ENCODE data around the gene RHBDF2. TPM values are rescaled to one million over a fixed set of nuclear protein-coding genes. Genes with fewer than 3 reads are reported as not detected.

RHBDF2 gene
- polyA plus RNA-seq, 1 donor (not counting 4 experiments of a cell fraction or from before 2014, with no cell fraction given): 14.9 TPM

- Histone ChIP-seq H3K27ac (ENCODE audit: control insufficient read depth, insufficient read depth, low read length) (no peak overlapping the region), H3K36me3 (ENCODE audit: control insufficient read depth in 2 of 2, extremely low read depth in 1 of 2, insufficient read depth in 2 of 2, low read length in 2 of 2) (no peaks in the 10 kb centered on the region), H3K27me3 (ENCODE audit: control insufficient read depth, extremely low read depth, insufficient read depth, low read length) (peaks cover 9% of the 10 kb centered on the region), H3K4me1 (ENCODE audit: control insufficient read depth, extremely low read depth, insufficient read depth, low read length) (no peaks in the 10 kb centered on the region), H3K4me2 (ENCODE audit: control insufficient read depth, extremely low read depth, insufficient read depth, low read depth, low read length) (no peak overlapping the region), H3K79me2 (ENCODE audit: control insufficient read depth, insufficient read depth, low read length) (no peaks in the 10 kb centered on the region), H2AFZ (ENCODE audit: control insufficient read depth, low read length) (no peak overlapping the region), H3K9me1 (ENCODE audit: control insufficient read depth, extremely low read depth, insufficient read depth, low read length) (no peaks in the 10 kb centered on the region), H3K9me3 (ENCODE audit: control insufficient read depth, low read depth, low read length) (no peaks in the 10 kb centered on the region), H3K4me3 (ENCODE audit: control insufficient read depth in 2 of 3, extremely low read depth in 1 of 3, insufficient read depth in 2 of 3, low read depth in 1 of 3, low read length in 3 of 3) (no peak overlapping the region), H3K9ac (ENCODE audit: control insufficient read depth, extremely low read depth, insufficient read depth, low read length) (no peak overlapping the region), H4K20me1 (ENCODE audit: control insufficient read depth, extremely low read depth, insufficient read depth, low read length) (no peaks in the 10 kb centered on the region)
- dilution Hi-C loops (cut with MboI; ENCODE audit: extremely low pct_ligation_motif_present, low sequenced_read_pairs): no loop called here
- DNase-seq (ENCODE audit: low read depth, low spot score) (no peak), FAIRE-seq (no peak)
- TF ChIP-seq, protein P1, sequence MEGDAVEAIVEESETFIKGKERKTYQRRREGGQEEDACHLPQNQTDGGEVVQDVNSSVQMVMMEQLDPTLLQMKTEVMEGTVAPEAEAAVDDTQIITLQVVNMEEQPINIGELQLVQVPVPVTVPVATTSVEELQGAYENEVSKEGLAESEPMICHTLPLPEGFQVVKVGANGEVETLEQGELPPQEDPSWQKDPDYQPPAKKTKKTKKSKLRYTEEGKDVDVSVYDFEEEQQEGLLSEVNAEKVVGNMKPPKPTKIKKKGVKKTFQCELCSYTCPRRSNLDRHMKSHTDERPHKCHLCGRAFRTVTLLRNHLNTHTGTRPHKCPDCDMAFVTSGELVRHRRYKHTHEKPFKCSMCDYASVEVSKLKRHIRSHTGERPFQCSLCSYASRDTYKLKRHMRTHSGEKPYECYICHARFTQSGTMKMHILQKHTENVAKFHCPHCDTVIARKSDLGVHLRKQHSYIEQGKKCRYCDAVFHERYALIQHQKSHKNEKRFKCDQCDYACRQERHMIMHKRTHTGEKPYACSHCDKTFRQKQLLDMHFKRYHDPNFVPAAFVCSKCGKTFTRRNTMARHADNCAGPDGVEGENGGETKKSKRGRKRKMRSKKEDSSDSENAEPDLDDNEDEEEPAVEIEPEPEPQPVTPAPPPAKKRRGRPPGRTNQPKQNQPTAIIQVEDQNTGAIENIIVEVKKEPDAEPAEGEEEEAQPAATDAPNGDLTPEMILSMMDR (optimal IDR thresholded peaks at IDR 0.05 in 1 of 3, IDR thresholded peaks at IDR 0.05 in 1 of 3, conservative IDR thresholded peaks at IDR 0.05 in 1 of 3; ENCODE audit: extremely low read depth in 1 of 3, insufficient read depth in 2 of 3, low read length in 3 of 3): no peak
- TF ChIP-seq EZH2 (IDR thresholded peaks at IDR 0.05; ENCODE audit: low read length): no peak
Observed at GRCh38 chr17:76462556-76463290, 38.5 kb downstream of the RHBDF2 start.

DNA sequence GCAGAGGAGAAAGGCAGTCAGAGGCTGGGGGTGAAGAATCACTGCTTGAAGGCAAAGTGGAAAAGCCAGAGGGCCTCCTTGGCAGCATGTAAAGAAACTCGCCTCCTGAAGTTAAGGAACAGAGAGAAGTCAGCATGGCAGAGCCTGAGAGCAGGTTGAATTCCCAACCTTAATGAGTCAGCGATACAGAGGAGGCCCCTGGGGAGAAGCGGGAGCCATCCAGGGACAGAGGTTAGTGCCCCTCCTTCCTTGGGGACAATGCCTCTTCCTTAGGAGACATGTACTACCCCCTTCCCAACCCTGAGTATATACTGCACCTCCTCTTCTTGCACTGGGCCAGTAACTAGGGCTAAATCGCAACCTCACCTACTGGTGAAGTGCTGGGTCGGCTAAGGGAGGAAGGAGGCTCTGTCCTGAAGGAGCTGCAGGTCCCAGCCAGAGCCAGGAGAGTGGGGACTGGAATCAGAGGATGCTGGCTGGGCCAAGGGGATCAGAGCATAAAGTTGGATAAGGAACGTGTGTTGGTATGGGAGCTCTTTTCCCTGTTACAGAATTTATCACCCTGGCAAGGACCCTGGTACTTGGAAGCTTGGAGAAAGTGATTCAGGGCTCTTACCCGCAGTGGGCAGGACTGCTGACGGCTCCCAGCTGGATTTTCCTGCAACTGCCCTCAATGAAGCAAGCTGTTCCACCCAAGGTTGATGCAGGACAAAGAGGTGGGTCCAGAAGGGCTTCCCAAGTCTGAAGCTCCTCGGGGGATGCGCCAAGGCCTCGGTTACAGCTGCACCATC is 39.3 kb downstream of the RHBDF2 start:
- no peak overlapping the region for H3K4me2 ChIP-seq (ENCODE audit: control insufficient read depth, extremely low read depth, insufficient read depth, low read depth, low read length)
- no peaks in the 10 kb centered on the region for H3K9me1 ChIP-seq (ENCODE audit: control insufficient read depth, extremely low read depth, insufficient read depth, low read length)
- no peaks in the 10 kb centered on the region for H4K20me1 ChIP-seq (ENCODE audit: control insufficient read depth, extremely low read depth, insufficient read depth, low read length)
- peaks cover 9% of the 10 kb centered on the region for H3K27me3 ChIP-seq (ENCODE audit: control insufficient read depth, extremely low read depth, insufficient read depth, low read length)
- H3K4me3 ChIP-seq (ENCODE audit: control insufficient read depth in 2 of 3, extremely low read depth in 1 of 3, insufficient read depth in 2 of 3, low read depth in 1 of 3, low read length in 3 of 3): no peak overlapping the region
- H3K36me3 ChIP-seq (ENCODE audit: control insufficient read depth in 2 of 2, extremely low read depth in 1 of 2, insufficient read depth in 2 of 2, low read length in 2 of 2): no peaks in the 10 kb centered on the region
- no peak overlapping the region for H3K9ac ChIP-seq (ENCODE audit: control insufficient read depth, extremely low read depth, insufficient read depth, low read length)
- dilution Hi-C loops (cut with MboI; ENCODE audit: extremely low pct_ligation_motif_present, low sequenced_read_pairs): no loop called here
- no peak for FAIRE-seq
- no peak for DNase-seq (ENCODE audit: low read depth, low spot score)
- no peak overlapping the region for H2AFZ ChIP-seq (ENCODE audit: control insufficient read depth, low read length)
- H3K4me1 ChIP-seq (ENCODE audit: control insufficient read depth, extremely low read depth, insufficient read depth, low read length): no peaks in the 10 kb centered on the region
- TF ChIP-seq, protein P1 (optimal IDR thresholded peaks at IDR 0.05 in 1 of 3, IDR thresholded peaks at IDR 0.05 in 1 of 3, conservative IDR thresholded peaks at IDR 0.05 in 1 of 3; ENCODE audit: extremely low read depth in 1 of 3, insufficient read depth in 2 of 3, low read length in 3 of 3): no peak
- TF ChIP-seq EZH2 (IDR thresholded peaks at IDR 0.05; ENCODE audit: low read length): no peak
- no peak overlapping the region for H3K27ac ChIP-seq (ENCODE audit: control insufficient read depth, insufficient read depth, low read length)
- no peaks in the 10 kb centered on the region for H3K79me2 ChIP-seq (ENCODE audit: control insufficient read depth, insufficient read depth, low read length)
- H3K9me3 ChIP-seq (ENCODE audit: control insufficient read depth, low read depth, low read length): no peaks in the 10 kb centered on the region

Measured in keratinocyte (primary cell).